ENCODE results near the gene OGFR. TPM values are rescaled to one million over a fixed set of nuclear protein-coding genes. Genes with fewer than 3 reads are reported as not detected.

OGFR gene
- total RNA-seq, 1 experiment from 2014 or later, result 46.1 TPM

DNA sequence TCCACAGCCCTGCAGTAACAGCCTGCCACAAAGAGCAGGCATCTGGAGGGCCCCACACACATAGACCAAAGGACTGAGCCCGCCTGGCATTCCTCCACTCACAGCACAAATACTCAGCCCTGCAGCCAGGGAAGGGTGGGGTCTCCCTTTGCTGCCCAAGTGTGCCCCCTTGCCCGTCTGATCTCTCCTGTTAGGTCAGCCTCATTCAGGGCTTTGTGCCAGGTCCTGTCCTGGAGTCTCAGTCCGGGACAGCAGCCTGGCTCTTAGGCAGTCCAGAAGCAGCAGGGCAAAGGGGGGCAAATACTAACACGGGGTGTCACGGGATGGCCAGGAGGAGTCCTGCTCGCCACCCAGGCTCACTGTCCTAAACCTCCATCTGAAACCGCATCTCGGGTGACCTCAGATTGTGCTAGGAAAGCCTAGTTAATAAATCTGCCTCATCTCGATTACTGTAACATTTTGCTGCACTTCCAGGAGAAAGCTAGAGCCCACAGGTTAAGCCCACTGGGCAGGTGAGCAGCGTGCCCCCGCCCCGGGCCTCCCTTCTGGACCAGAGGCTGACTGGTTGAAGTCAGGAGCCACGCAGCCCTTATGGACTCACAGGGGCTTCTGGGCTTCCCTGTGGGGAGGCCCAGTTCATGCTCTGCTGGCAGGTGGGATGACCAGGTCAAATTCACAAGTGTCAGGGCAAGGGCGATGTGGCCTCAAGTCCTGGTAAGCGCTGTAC, 3.2 kb upstream of the OGFR start:
- H3K4me1 ChIP-seq (ENCODE audit: insufficient read depth, low read length, poor library complexity, severe bottlenecking), result peaks cover 24% of the 10 kb centered on the region
- CTCF ChIA-PET, result no interaction called here
- no TSS peak for BruUV-seq (replicated peaks)
- TF ChIP-seq, protein P1, sequence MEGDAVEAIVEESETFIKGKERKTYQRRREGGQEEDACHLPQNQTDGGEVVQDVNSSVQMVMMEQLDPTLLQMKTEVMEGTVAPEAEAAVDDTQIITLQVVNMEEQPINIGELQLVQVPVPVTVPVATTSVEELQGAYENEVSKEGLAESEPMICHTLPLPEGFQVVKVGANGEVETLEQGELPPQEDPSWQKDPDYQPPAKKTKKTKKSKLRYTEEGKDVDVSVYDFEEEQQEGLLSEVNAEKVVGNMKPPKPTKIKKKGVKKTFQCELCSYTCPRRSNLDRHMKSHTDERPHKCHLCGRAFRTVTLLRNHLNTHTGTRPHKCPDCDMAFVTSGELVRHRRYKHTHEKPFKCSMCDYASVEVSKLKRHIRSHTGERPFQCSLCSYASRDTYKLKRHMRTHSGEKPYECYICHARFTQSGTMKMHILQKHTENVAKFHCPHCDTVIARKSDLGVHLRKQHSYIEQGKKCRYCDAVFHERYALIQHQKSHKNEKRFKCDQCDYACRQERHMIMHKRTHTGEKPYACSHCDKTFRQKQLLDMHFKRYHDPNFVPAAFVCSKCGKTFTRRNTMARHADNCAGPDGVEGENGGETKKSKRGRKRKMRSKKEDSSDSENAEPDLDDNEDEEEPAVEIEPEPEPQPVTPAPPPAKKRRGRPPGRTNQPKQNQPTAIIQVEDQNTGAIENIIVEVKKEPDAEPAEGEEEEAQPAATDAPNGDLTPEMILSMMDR (conservative IDR thresholded peaks at IDR 0.05; ENCODE audit: low read depth, low read length), result no peak
- TF ChIP-seq EZH2 (IDR thresholded peaks at IDR 0.05; ENCODE audit: borderline replicate concordance, low read depth, low read length, poor library complexity, severe bottlenecking), result no peak
- peaks cover 37% of the 10 kb centered on the region for H3K36me3 ChIP-seq (ENCODE audit: insufficient read depth, low read length, poor library complexity, severe bottlenecking)
- no peak overlapping the region for H3K27ac ChIP-seq (ENCODE audit: low read depth, low read length, poor library complexity, severe bottlenecking)
- POLR2A ChIA-PET (ENCODE audit: low non-redundant PET), result no interaction called here
- no peaks in the 10 kb centered on the region for H3K9me3 ChIP-seq (ENCODE audit: low read depth, low read length, poor library complexity, severe bottlenecking)
- DNase-seq (ENCODE audit: low spot score), result no peak
- no peaks in the 10 kb centered on the region for H3K27me3 ChIP-seq (replicated peaks; ENCODE audit: insufficient read depth, low read depth, low read length, poor library complexity)
- intact Hi-C loops (cut with micrococcal nuclease; ENCODE audit: unreplicated experiment), result no loop called here
- H3K4me3 ChIP-seq (ENCODE audit: low read depth, low read length, poor library complexity, severe bottlenecking), result no peak overlapping the region

DNA sequence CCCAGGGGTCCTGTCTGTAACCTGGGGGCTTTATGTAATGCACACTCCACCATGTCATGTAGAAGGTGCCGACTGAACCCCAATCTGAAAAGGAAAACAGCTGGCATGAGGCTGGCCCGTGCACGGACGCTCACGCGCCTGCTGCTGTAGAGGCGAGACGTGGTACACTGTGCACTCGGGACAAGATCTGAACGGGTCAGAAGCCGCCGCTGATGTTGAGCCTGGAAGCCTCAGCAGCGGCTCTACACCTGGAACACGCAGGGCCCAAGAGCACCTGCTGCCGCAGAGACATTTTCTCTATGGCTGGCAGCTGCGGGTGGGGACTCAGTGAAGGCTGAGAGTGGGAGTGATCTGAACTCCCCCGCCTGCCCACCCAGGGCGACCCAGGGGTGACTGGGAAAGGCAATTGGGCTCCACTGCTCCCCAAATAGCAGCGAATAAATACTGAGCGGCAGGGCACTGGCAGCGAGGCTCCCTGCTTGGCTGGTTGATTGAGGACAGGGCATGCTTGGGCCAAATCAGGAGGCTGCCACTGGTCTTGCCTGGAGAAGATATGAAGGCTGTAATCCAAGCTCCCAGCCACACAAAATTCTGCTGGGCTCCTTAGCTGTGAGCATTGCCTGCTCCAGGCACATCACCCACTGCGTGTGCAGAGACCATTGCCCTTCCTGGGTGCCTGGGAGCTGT, 2.5 kb upstream of the OGFR start:
- CTCF ChIA-PET, result interaction anchor here (0.5 kb wide), 1 partner anchor 500 kb away, joined by 9 read pairs; no protein-coding TSS in a partner anchor
- Histone ChIP-seq H3K4me1 (ENCODE audit: insufficient read depth, low read length, poor library complexity, severe bottlenecking) (peaks cover 24% of the 10 kb centered on the region), H3K9me3 (ENCODE audit: low read depth, low read length, poor library complexity, severe bottlenecking) (no peaks in the 10 kb centered on the region), H3K4me3 (ENCODE audit: low read depth, low read length, poor library complexity, severe bottlenecking) (no peak overlapping the region), H3K27ac (ENCODE audit: low read depth, low read length, poor library complexity, severe bottlenecking) (no peak overlapping the region), H3K36me3 (ENCODE audit: insufficient read depth, low read length, poor library complexity, severe bottlenecking) (peaks cover 37% of the 10 kb centered on the region), H3K27me3 (replicated peaks; ENCODE audit: insufficient read depth, low read depth, low read length, poor library complexity) (no peaks in the 10 kb centered on the region)
- TF ChIP-seq EZH2 (IDR thresholded peaks at IDR 0.05; ENCODE audit: borderline replicate concordance, low read depth, low read length, poor library complexity, severe bottlenecking), result no peak
- TF ChIP-seq, protein P1 (conservative IDR thresholded peaks at IDR 0.05; ENCODE audit: low read depth, low read length), result no peak
- DNase-seq (ENCODE audit: low spot score), result no peak
- no TSS peak for BruUV-seq (replicated peaks)
- intact Hi-C loops (cut with micrococcal nuclease; ENCODE audit: unreplicated experiment), result no loop called here
- POLR2A ChIA-PET (ENCODE audit: low non-redundant PET), result no interaction called here

DNA sequence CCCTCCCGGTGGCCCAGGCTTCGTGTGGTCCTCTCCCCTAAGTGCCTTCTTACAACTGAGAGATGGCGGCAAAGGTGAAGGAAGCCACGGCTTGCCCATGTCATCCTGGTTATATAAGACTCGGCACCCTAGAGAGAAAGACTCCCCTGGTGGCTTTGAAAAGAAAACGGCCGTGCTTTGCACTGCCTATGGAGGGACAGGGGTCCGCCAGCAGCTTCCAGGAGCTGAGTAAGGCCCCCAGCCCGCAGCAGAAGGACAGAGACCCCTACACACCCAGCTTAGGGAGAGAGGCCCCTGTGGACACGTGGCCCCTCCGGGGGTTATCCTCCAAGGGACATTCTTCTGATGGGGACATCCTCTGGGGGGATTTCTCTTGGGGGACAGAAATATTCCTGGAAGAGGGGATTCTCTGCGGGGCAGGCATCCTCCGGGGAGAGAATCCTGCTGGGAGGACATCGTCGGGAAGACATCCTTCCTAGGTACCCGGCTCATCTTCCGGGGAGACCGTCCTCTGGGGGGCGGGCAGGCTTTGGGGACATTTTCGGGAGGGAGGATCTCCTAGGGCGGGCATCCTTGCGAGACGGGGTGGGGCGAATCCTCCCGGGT, 511 bp upstream of the OGFR start:
- BruUV-seq (replicated peaks), result no TSS peak
- TF ChIP-seq, protein P1 (conservative IDR thresholded peaks at IDR 0.05; ENCODE audit: low read depth, low read length), result 0 out of 2 replicates have a peak, but pooled peaks have one; percentile 8
- no peak for TF ChIP-seq EZH2 (IDR thresholded peaks at IDR 0.05; ENCODE audit: borderline replicate concordance, low read depth, low read length, poor library complexity, severe bottlenecking)
- Histone ChIP-seq H3K9me3 (ENCODE audit: low read depth, low read length, poor library complexity, severe bottlenecking) (no peaks in the 10 kb centered on the region), H3K27ac (ENCODE audit: low read depth, low read length, poor library complexity, severe bottlenecking) (peak overlapping the region; percentile 4), H3K4me1 (ENCODE audit: insufficient read depth, low read length, poor library complexity, severe bottlenecking) (peaks cover 18% of the 10 kb centered on the region), H3K27me3 (replicated peaks; ENCODE audit: insufficient read depth, low read depth, low read length, poor library complexity) (no peaks in the 10 kb centered on the region), H3K36me3 (ENCODE audit: insufficient read depth, low read length, poor library complexity, severe bottlenecking) (peaks cover 40% of the 10 kb centered on the region), H3K4me3 (ENCODE audit: low read depth, low read length, poor library complexity, severe bottlenecking) (peak overlapping the region; percentile 96)
- peak; percentile 57 for DNase-seq (ENCODE audit: low spot score)
- intact Hi-C loops (cut with micrococcal nuclease; ENCODE audit: unreplicated experiment), result no loop called here
- POLR2A ChIA-PET (ENCODE audit: low non-redundant PET), result interaction anchor here (0.7 kb wide), 1 partner anchor 10 kb away, joined by 4 read pairs; no protein-coding TSS in a partner anchor
- CTCF ChIA-PET, result no interaction called here
